Measurements from ENCODE around the gene SIL1. TPM values are rescaled to one million over a fixed set of nuclear protein-coding genes. Genes with fewer than 3 reads are reported as not detected.
"Not testable (repeated sequence)": the region's sequence is repeated elsewhere in the genome, so short reads cannot be mapped to it uniquely, and the experiment has no call there.

The SIL1 gene
- total RNA-seq, 1 experiment from 2014 or later: 10.7 TPM

- no peak for TF ChIP-seq CTCF (IDR thresholded peaks at IDR 0.05)
These were observed 20.2 kb downstream of the SIL1 start (continued) for GRCh38 chr5:139177809-139178588.

- ATAC-seq; H3K9me3 Mint-ChIP-seq; POLR2A ChIA-PET; DNase-seq (ENCODE audit: low spot score); H3K27ac Mint-ChIP-seq; H3K4me1 Mint-ChIP-seq; H3K27me3 Mint-ChIP-seq (ENCODE audit: low read depth); H3K4me3 Mint-ChIP-seq; H3K36me3 Mint-ChIP-seq: not testable (repeated sequence)
- CTCF ChIA-PET: interaction anchor here (0.7 kb wide), 1 partner anchor 34 kb away, joined by 4 read pairs; no protein-coding TSS in a partner anchor
These were observed 20.9 kb downstream of the SIL1 start for GRCh38 chr5:139177281-139177680.

GRCh38 chr5:139174382-139174781 is 23.8 kb downstream of the SIL1 start:
- H3K27me3 Mint-ChIP-seq (ENCODE audit: low read depth); H3K4me1 Mint-ChIP-seq; DNase-seq (ENCODE audit: low spot score); ATAC-seq; H3K27ac Mint-ChIP-seq; CTCF ChIA-PET; H3K36me3 Mint-ChIP-seq; POLR2A ChIA-PET; H3K4me3 Mint-ChIP-seq: not testable (repeated sequence)
- peaks cover 15% of the 10 kb centered on the region for H3K9me3 Mint-ChIP-seq

GRCh38 chr5:139171779-139172404 is 26.3 kb downstream of the SIL1 start:
- DNase-seq (ENCODE audit: low spot score) (no peak), ATAC-seq (no peak)
- Mint-ChIP-seq H3K4me3 (no peak overlapping the region), H3K4me1 (peaks cover 5% of the 10 kb centered on the region), H3K27ac (no peak overlapping the region), H3K9me3 (peaks cover 15% of the 10 kb centered on the region), H3K36me3 (peaks cover 13% of the 10 kb centered on the region), H3K27me3 (ENCODE audit: low read depth) (no peaks in the 10 kb centered on the region)
- CTCF ChIA-PET: no interaction called here
- POLR2A ChIA-PET: no interaction called here
- TF ChIP-seq ERG (CRISPR knock-in tag; IDR thresholded peaks at IDR 0.05) (no peak), HMGXB4 (CRISPR knock-in tag; IDR thresholded peaks at IDR 0.05) (no peak), NFYB (CRISPR knock-in tag; conservative IDR thresholded peaks at IDR 0.05; ENCODE audit: low read depth) (no peak), FOXP1 (CRISPR knock-in tag; IDR thresholded peaks at IDR 0.05; ENCODE audit: borderline replicate concordance) (no peak), PRDM15 (CRISPR knock-in tag; IDR thresholded peaks at IDR 0.05) (no peak), AR (CRISPR knock-in tag; IDR thresholded peaks at IDR 0.05) (no peak), MXD4 (CRISPR knock-in tag; IDR thresholded peaks at IDR 0.05; ENCODE audit: borderline replicate concordance) (no peak), FOXJ3 (CRISPR knock-in tag; IDR thresholded peaks at IDR 0.05; ENCODE audit: borderline replicate concordance) (no peak), SMAD3 (CRISPR knock-in tag; IDR thresholded peaks at IDR 0.05; ENCODE audit: borderline replicate concordance) (no peak), JAZF1 (CRISPR knock-in tag; IDR thresholded peaks at IDR 0.05) (no peak), ZNF281 (CRISPR knock-in tag; IDR thresholded peaks at IDR 0.05) (no peak)

Measured in WTC11 (cell line).